AG20443 (cell line): ENCODE measurements around the gene PDK1.

Experiments used
- DNase-seq: peaks from one replicate; pipeline ENCODE4 v3.0.0; 2012; ENCODE audit warnings: low spot score, mixed read lengths

PDK1 gene

GRCh38 chr2:172597176-172597842 lies 41.4 kb downstream of the PDK1 start:
- DNase-seq = no peak

DNA sequence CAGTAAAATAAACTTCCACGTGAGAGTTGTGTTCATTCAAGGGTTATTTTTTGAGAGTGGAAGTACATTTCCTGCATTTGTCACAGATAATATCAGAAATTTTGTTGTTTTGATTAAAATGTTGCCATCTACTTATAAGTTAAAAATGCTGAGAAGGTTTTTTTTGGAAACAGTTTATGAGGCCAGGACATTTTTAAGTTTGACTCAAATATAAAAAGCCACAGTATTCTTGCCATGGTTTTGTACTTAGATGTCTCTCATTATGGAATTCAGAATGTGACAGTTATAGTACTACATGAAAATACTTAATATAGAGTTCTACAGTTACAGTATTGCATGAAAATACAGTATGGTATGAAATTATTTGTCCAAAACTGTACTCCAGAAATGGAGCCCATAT lies 44.1 kb downstream of the PDK1 start:
- no peak for DNase-seq

- DNase-seq = no peak
Observed at GRCh38 chr2:172600557-172601008, 44.7 kb downstream of the PDK1 start.

- DNase-seq = peak; percentile 25
Observed at GRCh38 chr2:172606285-172606684, 50.4 kb downstream of the PDK1 start.

- no peak for DNase-seq
Observed at GRCh38 chr2:172607379-172607928, 51.6 kb downstream of the PDK1 start.

DNA sequence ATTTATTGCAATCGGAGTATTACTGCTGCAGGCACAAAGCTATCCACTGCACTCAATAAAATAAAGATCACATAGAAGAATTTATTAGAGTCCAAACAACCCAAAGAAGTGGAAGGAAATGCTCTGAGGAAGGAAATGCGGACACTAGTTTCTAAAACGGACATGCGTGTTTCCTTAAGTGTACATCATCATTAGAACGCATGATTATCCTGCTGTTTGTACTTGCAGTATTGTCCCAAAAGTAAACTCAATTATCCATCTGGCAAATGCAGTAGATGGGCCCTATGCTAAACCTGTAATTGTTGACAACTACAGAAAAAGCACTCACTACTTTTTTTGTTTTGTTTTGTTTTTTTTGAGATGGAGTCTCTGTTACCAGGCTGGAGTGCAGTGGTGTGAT lies 53.6 kb downstream of the PDK1 start:
- DNase-seq = no peak

DNA sequence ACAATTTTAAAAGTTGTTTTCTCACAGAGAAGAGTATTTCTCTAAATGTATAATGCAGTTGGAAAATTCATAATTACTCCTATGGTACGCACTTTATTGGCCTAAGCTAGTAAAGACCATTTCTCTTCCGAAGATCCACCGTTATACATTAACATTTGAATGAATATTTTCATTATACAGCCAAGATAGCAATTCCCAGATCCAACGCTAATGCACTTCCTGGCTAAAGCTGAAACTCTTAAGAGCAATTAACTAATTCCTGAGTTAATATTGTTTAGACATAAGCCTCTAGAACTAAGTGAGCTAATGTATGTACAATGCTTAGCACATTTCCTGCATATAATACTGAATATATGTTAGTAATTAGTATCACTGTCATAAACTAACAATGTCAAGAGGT lies 56.2 kb downstream of the PDK1 start:
- no peak for DNase-seq

DNA sequence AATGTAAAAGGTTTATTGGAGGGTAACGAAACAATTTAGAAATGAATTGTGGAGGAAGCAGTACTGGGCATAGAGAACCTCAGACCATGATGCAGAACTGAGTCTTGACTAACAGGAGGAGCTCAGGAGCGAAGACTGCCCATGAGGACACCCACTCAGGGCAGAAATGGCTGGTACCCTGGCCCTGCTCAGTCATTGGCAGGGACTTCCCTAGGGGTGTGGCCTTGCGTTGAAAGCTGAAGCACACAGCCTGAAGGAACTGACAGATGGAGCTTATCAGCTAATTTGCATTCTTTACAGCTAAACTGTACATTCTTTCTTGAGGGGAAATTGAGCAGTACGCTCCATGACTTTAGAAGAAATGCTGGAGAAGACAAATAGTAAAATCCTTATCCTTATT lies 57.1 kb downstream of the PDK1 start:
- peak; percentile 12 for DNase-seq

DNA sequence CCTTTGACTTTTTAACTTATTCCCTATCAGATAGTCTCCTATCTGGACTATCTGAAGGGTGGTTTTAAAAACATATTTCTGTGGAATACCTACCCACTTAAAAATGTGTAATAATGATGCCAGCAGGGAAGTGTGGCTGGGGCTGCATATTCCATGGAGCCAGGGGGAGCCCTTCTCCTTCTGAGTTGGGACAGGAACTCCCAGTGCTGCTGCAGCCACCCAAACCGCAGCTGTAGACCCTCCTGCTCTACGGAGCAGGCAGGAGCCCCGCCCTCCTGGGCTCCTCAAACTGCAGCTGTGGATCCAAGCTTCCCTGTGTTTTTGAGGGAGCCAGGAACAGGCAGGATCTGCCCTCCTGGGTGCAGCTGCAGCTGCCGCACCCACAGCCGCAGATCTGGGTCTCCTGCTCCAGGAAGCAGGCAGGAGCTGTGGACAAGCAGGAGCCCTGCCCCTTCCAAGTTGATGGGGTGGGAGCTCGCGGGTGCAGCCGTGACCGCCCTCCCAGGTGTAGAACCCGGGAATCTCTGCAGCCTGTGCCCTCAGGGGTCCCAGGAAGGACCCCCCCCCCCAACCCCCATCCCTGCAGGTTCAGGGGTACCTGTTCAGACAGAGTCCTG lies 57.8 kb downstream of the PDK1 start:
- DNase-seq = no peak

DNA sequence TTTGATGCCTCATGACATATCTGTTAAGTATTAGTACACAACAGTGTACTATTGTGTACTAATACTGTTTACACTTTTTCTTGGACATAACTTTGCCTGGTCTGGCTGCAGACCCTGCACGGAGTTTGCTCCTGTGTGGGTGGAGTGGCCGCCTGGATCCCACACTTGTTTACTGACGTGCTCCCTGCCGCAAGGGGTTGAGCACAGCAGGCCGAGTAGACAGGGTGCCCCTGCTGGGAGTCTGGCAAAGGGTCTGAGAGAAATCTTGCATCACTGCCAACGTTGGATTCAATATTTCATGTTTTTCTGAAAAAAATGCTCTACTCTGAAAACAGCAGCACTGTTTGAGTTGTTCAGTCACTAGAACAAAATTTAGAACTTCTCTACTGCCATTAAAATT lies 59.0 kb downstream of the PDK1 start:
- DNase-seq = no peak

DNA sequence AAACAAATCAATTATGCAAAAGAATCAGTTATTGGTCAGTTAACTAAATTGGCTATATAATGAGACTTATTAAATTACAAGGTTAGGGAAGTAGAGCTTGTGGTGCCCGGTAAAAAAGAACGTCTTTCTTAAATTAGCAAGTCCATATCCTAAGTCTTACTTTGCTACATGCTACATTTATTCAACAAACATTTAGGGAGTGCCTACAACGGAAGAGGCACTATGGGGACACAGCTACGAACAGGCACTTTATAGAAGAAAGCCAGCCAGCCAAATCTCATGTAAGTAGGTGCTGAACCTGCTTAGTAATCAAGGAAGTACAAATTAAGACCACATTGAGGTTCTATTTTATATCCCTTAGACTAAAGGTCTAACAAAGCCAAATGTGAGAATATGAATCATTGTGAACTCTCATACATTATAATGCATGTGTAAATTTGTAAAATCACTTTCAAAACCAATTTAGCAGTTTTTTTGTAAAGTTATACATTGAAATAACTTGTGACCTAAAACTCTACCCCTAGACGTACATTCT lies 59.9 kb downstream of the PDK1 start:
- no peak for DNase-seq

DNA sequence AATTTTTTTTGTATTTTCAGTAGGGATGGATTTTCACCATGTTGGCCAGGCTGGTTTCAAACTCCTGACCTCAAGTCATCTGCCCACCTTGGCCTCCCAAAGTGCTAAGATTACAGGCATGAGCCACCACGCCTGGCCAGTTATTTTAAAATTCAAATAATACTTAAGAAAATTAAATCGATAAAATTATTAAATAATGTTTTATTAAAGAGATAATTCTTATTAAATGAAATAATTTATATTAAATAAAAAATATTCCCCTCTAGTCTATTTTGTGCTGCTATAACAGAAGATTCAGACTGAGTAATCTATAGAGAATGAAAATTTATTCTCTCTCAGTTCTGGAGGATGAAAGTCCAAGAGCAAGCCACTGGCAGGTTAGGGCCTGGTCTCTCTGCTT lies 61.2 kb downstream of the PDK1 start:
- DNase-seq = no peak

- DNase-seq = peak; percentile 61
Observed at GRCh38 chr2:172623249-172623965, 67.5 kb downstream of the PDK1 start.

- no peak for DNase-seq
Observed at GRCh38 chr2:172624996-172625395, 69.1 kb downstream of the PDK1 start.

- no peak for DNase-seq
Observed at GRCh38 chr2:172627181-172627580, 71.3 kb downstream of the PDK1 start.

GRCh38 chr2:172628085-172628484 lies 72.2 kb downstream of the PDK1 start:
- no peak for DNase-seq

DNA sequence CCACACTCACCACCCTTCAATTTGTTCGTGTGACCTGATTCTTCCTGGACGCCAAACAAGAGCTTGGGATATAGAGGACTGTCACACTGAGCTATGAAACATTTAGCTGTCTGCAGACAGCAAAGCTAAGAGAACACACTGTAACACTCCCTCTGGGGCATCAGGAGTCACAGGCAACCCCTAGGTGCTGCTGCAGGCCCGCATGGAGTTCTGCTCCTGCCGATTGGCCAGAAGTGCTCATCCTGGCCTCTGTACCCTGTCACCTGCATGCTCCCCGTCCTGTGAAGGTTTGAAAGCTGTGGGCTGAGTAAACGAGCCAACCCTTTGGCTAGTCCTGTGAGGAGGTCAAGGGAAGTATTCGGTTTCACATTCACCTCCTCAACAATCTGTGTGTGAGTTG lies 73.7 kb downstream of the PDK1 start:
- no peak for DNase-seq

- no peak for DNase-seq
Observed at GRCh38 chr2:172630181-172630580, 74.3 kb downstream of the PDK1 start.

DNA sequence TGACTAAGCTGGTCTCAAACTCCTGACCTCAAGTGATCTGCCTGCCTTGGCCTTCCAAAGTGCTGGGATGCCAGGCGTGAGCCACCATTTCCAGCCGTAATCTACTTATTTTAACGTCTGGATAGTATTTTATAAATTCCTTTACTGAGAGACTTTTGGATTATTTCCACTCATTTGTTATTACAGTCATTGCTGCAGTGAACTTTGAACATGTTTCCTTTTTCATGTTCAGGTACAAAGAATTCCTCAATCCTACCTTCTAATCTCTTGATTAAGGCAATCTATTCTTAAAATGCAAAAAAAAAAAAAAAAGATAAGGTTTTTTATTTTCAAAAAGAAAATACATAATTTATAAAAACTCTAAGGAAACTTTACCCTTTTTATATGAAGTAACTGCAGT lies 78.6 kb downstream of the PDK1 start:
- no peak for DNase-seq

- DNase-seq = no peak
Observed at GRCh38 chr2:172635548-172635947, 79.7 kb downstream of the PDK1 start.

DNA sequence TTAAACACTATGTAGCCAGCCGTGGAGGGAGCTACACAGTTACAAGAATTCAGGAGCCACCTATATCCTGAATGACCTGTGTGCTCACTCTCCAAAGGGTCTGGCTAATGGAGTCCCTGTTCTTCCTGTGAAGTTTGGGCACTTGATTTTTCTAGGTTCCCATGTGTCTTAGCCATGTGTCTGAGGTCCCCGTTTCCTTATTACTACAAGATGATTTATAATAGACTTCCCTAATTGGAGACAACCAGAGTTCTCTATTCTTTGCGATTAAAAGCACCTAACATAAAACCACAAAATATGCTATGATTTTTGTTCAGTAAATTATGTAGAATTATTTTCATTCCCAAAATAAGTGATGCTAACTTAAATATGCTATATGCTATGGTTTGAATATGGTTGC lies 83.4 kb downstream of the PDK1 start:
- no peak for DNase-seq

DNA sequence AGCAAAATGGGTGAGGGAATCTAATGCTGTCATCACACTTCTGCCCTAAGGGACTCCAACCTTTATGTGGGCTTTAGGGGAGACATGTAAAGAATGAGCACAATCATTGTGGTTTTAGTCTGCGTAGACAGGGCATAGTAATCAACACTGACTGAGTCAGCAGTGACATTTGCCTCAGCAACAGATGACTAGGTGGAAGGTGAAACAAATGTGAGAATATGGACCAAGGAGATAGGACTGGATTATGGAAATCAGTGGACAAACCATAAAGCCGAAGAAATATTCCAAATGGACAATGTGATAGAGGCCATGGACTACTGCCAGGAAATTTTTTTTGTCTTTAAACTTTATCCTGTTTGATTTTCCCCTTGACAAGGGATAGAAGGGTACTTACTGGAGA lies 83.9 kb downstream of the PDK1 start:
- peak; percentile 50 for DNase-seq

DNA sequence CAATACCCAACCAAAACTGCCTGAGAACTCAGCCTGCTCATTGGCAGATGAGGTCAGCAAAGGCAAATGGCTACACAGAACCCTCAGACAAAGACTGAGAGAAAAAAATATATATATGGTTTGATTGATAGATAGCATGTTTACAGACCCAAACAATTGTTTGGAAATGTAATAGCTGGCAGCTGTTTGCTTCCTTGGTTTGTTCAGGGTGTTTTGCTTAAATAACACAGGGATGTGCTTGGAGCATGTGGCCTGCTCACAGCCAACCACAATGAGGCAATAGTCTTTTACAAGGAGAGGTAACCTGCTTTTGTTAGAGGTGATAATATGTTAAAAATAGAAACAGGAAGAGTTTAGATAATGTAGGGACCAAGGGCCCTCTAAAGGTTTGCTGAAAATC lies 84.5 kb downstream of the PDK1 start:
- DNase-seq = no peak
